Gastrocnemius medialis (tissue), 4 donors: ENCODE measurements around the gene PTCD3.

Experiments used
- POLR2A ChIP-seq, 2 donors: fragments of 450-650 bp; IDR thresholded peaks; one replicate each; pipeline ENCODE4 v1.6.1; 2017; ENCODE audit warnings: antibody characterized with exemption in 2 of 2, mild to moderate bottlenecking in 2 of 2, moderate library complexity in 2 of 2
- TF ChIP-seq, protein P1 (sequence below), 5 experiments: fragments of 450-650 bp in 3 of 5; fragments of 200-600 bp in 2 of 5; sonication (generic) in 2 of 5; IDR thresholded peaks in 4 of 5; conservative IDR thresholded peaks in 1 of 5; 1 replicate in 4 of 5; 2 replicates in 1 of 5; pipeline ENCODE4 v1.5.1; 2016 to 2019; ENCODE audit warnings: antibody characterized with exemption in 5 of 5, mild to moderate bottlenecking in 3 of 5, moderate library complexity in 3 of 5

DNA sequence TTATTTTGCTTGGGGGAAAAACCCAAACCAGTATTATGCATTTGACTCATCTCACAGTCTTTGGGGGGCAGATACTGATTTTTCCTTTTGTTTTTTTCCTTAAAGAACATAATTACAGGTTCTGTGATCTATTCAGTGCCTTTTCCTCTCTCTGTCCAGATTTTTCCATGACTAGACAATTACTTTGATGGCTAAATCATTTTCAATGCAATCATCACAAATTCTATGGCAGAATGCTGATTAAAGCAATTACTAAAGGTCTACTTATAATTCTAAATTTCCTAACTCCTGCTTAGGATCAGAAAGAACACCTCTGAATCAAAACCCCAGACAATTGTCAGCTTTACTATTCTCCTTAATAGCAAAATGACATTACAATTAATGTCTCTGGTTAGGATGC lies 39.1 kb upstream of the PTCD3 start:
- TF ChIP-seq POLR2A (IDR thresholded peaks at IDR 0.05) = no peak
- TF ChIP-seq, protein P1, sequence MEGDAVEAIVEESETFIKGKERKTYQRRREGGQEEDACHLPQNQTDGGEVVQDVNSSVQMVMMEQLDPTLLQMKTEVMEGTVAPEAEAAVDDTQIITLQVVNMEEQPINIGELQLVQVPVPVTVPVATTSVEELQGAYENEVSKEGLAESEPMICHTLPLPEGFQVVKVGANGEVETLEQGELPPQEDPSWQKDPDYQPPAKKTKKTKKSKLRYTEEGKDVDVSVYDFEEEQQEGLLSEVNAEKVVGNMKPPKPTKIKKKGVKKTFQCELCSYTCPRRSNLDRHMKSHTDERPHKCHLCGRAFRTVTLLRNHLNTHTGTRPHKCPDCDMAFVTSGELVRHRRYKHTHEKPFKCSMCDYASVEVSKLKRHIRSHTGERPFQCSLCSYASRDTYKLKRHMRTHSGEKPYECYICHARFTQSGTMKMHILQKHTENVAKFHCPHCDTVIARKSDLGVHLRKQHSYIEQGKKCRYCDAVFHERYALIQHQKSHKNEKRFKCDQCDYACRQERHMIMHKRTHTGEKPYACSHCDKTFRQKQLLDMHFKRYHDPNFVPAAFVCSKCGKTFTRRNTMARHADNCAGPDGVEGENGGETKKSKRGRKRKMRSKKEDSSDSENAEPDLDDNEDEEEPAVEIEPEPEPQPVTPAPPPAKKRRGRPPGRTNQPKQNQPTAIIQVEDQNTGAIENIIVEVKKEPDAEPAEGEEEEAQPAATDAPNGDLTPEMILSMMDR (IDR thresholded peaks at IDR 0.05 in 4 of 5, conservative IDR thresholded peaks at IDR 0.05 in 1 of 5) = no peak
